DOHH2 (cell line): ENCODE data around the gene SLC25A17.

Experiments
- CTCF ChIP-seq: fragments of 200-600 bp; sonication (generic); IDR thresholded peaks from one replicate; pipeline ENCODE4 v1.5.1; 2014; ENCODE audit warnings: antibody characterized with exemption, mild to moderate bottlenecking, low read depth, low read length; ENCODE audit not compliant: poor library complexity, severe bottlenecking
- EZH2phosphoT487 ChIP-seq: fragments of 200-600 bp; sonication (generic); IDR thresholded peaks from 2 replicates; pipeline ENCODE4 v1.6.1; 2017; ENCODE audit warnings: borderline replicate concordance, mild to moderate bottlenecking, antibody characterized with exemption, low read length, moderate library complexity, mixed read lengths

DNA sequence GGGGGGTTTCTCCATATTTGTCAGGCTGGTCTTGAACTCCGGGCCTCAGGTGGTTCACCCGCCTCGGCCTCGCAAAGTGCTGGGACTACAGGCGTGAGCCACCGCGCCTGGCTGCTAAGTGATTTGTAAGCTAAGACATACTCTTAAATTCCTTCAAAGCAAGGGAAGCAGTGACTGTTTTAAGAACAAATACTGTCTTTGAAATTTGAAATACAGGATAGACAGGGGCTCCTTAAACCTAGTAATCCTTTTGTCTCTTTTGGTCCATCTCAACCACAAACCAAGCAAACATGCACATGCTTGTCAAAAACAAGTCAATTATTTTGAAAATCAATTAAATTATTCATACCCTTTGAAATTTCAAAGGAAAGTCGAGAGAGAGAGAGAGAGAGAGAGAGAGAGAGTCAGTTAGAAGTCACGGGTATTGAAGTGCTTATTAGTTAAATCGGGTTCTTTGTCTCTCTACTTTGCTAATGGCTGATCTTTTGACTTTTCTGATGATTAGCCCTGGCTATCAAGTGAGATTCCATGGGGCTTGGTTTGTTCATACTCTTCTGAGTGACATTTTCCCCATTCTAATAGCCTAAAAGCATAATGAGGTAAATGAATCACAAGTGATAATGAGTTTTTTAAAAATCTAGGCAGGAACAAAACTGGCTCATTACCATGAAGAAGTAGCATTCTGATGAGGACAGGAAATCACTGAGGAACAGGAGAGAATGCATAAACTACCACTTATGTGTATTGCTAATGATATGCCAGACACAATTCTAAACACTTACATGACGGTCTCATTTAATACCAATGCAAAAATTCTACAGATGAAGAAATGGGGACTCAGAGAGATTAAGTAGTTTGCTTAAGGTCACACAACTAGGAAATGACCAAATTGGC lies 91.8 kb downstream of the SLC25A17 start:
- no peak for TF ChIP-seq CTCF
- no peak for TF ChIP-seq EZH2phosphoT487
